Endothelial cell of umbilical vein (primary cell): Measurements from ENCODE around the gene TSN. TPM values are rescaled to one million over a fixed set of nuclear protein-coding genes. Genes with fewer than 3 reads are reported as not detected.

ENCODE experiments used
- BruUV-seq: library from RNA; stranded (reverse); fragments of 400-500 nt; replicated peaks from 2 replicates; lab custom pipeline; 2021; lab: Mats Ljungman, UMichigan
- CTCF ChIA-PET: fragments of 300-600, 350-600 bp; sonication (Branson Sonifier 250); formaldehyde crosslinking; loops from one replicate; lab custom pipeline; 2021; ENCODE audit warnings: antibody characterized with exemption, inconsistent platforms; lab: Charles Lee
- POLR2A ChIA-PET: fragments of 300-600, 350-600 bp; sonication (Branson Sonifier 250); formaldehyde crosslinking; loops from one replicate; lab custom pipeline; 2021; ENCODE audit warnings: antibody characterized with exemption, inconsistent platforms; lab: Charles Lee
- DNase-seq: peaks from one replicate; pipeline ENCODE4 v3.0.0-alpha.2; 2011; ENCODE audit warnings: low read depth, low spot score
- FAIRE-seq: peaks from 2 replicates; lab custom pipeline; 2011; peaks lifted over from hg19 to GRCh38; lab: Jason Lieb, UNC
- H2AFZ ChIP-seq: 2 replicates; pipeline ENCODE4 v1.6.0; 2012; ENCODE audit warnings: low read depth, low read length, control low read depth, inconsistent platforms
- H3K27ac ChIP-seq: 2 replicates; pipeline ENCODE4 v1.5.1; 2011; ENCODE audit warnings: low read depth, mild to moderate bottlenecking, control low read depth, low read length, moderate library complexity; ENCODE audit not compliant: insufficient read depth
- H3K27me3 ChIP-seq, 2 experiments: 2 replicates each; pipeline versions ENCODE4 v1.6.0 to v1.6.1; 2011; ENCODE audit warnings: low read length in 2 of 2, mixed read lengths in 1 of 2; ENCODE audit not compliant: control insufficient read depth in 2 of 2, insufficient read depth in 2 of 2
- H3K36me3 ChIP-seq, 2 experiments: 2 replicates in 1 of 2; 3 replicates in 1 of 2; pipeline ENCODE4 v1.5.1; 2011; ENCODE audit warnings: low read length in 2 of 2, mild to moderate bottlenecking in 1 of 2, moderate library complexity in 1 of 2; ENCODE audit not compliant: control insufficient read depth in 2 of 2, insufficient read depth in 2 of 2; ENCODE audit errors: extremely low read depth in 1 of 2
- H3K4me1 ChIP-seq: 3 replicates; pipeline ENCODE4 v1.5.1; 2011; ENCODE audit warnings: mild to moderate bottlenecking, low read length; ENCODE audit not compliant: control insufficient read depth, insufficient read depth; ENCODE audit errors: extremely low read depth
- H3K4me2 ChIP-seq: 2 replicates; pipeline ENCODE4 v1.6.1; 2011; ENCODE audit warnings: low read length, control low read depth, mixed read lengths; ENCODE audit not compliant: insufficient read depth
- H3K4me3 ChIP-seq, 3 experiments: fragments of 200-600 bp in 1 of 3; sonication (generic), shearing (Covaris generic) in 1 of 3; replicated peaks in 1 of 3; 2 replicates each; pipeline ENCODE4 v1.5.1; 2011 to 2016; ENCODE audit warnings: control low read depth in 3 of 3, low read length in 3 of 3, mild to moderate bottlenecking in 2 of 3, inconsistent platforms in 1 of 3, low read depth in 1 of 3, moderate library complexity in 1 of 3; ENCODE audit not compliant: insufficient read depth in 1 of 3
- H3K79me2 ChIP-seq: 2 replicates; pipeline ENCODE4 v1.6.0; 2012; ENCODE audit warnings: low read length, inconsistent platforms; ENCODE audit not compliant: control insufficient read depth, insufficient read depth
- H3K9ac ChIP-seq: replicated peaks from 2 replicates; pipeline ENCODE3; 2011; ENCODE audit warnings: low read length, control low read depth; ENCODE audit not compliant: insufficient read depth; ENCODE audit errors: extremely low read depth
- H3K9me1 ChIP-seq: replicated peaks from 3 replicates; pipeline ENCODE4 v1.6.0; 2011; ENCODE audit warnings: mild to moderate bottlenecking, low read length; ENCODE audit not compliant: control insufficient read depth, insufficient read depth; ENCODE audit errors: extremely low read depth
- H3K9me3 ChIP-seq: replicated peaks from 2 replicates; pipeline ENCODE4 v1.5.1; 2012; ENCODE audit warnings: low read length, inconsistent platforms; ENCODE audit not compliant: control insufficient read depth, insufficient read depth
- H4K20me1 ChIP-seq: replicated peaks from 2 replicates; pipeline ENCODE3; 2011; ENCODE audit warnings: mild to moderate bottlenecking, low read length; ENCODE audit not compliant: control insufficient read depth, insufficient read depth; ENCODE audit errors: extremely low read depth
- EZH2 ChIP-seq: IDR thresholded peaks from 2 replicates; pipeline ENCODE4 v1.6.1; 2012; ENCODE audit warnings: borderline replicate concordance, low read depth, mild to moderate bottlenecking, moderate library complexity, low read length, inconsistent platforms; ENCODE audit not compliant: severe bottlenecking
- FOS ChIP-seq: IDR thresholded peaks from 2 replicates; pipeline ENCODE4 v1.6.1; 2011; ENCODE audit warnings: mild to moderate bottlenecking, low read length, moderate library complexity, borderline replicate concordance; ENCODE audit not compliant: insufficient read depth
- GATA2 ChIP-seq: IDR thresholded peaks from 2 replicates; pipeline ENCODE4 v1.7.0; 2011; ENCODE audit warnings: low read depth, mild to moderate bottlenecking, moderate library complexity, mixed read lengths, low read length; ENCODE audit not compliant: insufficient read length, insufficient read depth
- JUN ChIP-seq: IDR thresholded peaks from 2 replicates; pipeline ENCODE4 v1.6.1; 2011; ENCODE audit warnings: borderline replicate concordance, low read depth; ENCODE audit not compliant: insufficient read length, insufficient read depth
- MYC ChIP-seq: IDR thresholded peaks from one replicate; pipeline ENCODE4 v1.6.1; 2011; ENCODE audit warnings: mild to moderate bottlenecking, low read depth, low read length
- POLR2A ChIP-seq: IDR thresholded peaks from 2 replicates; pipeline ENCODE4 v1.6.1; 2012; ENCODE audit warnings: low read depth, mild to moderate bottlenecking, control low read depth, low read length
- POLR2AphosphoS5 ChIP-seq: IDR thresholded peaks from 2 replicates; pipeline ENCODE4 v1.6.1; 2012; ENCODE audit warnings: low read depth, mild to moderate bottlenecking, control low read depth, low read length, moderate library complexity; ENCODE audit not compliant: insufficient read depth
- dilution Hi-C: fragments of 300-500 bp; cut with MboI; formaldehyde crosslinking; loops from one replicate; pipeline ENCODE4 v1.15.0; 2019; ENCODE audit warnings: low sequenced_read_pairs; ENCODE audit not compliant: extremely low pct_ligation_motif_present
- intact Hi-C: fragments of 100-400 bp; cut with micrococcal nuclease; formaldehyde crosslinking; loops from one replicate; pipeline ENCODE4 v1.10.0; 2022
- polyA plus RNA-seq, 4 experiments: library from polyadenylated mRNA; depleted of rRNA in 3 of 4; stranded (reverse) in 3 of 4; unstranded in 1 of 4; fragments of >200 nt; gene quantifications; 2 replicates each; pipeline versions ENCODE4 v1.2.1 to v1.2.3, GENCODE V29; 2011 to 2012; ENCODE audit warnings: missing spikeins in 1 of 4
- total RNA-seq: library from RNA; stranded (reverse); gene quantifications from 2 replicates; pipeline ENCODE4 v1.2.3, GENCODE V29; 2021
- TF ChIP-seq, protein P1 (sequence below), 2 donors: IDR thresholded peaks; 1 replicate in 1 of 2; 2 replicates in 1 of 2; pipeline ENCODE4 v1.5.1; 2011; ENCODE audit warnings: low read length in 2 of 2, mild to moderate bottlenecking in 2 of 2, moderate library complexity in 2 of 2, control low read depth in 1 of 2, inconsistent platforms in 1 of 2, low read depth in 1 of 2; ENCODE audit not compliant: insufficient read depth in 1 of 2; ENCODE audit errors: extremely low read depth in 1 of 2
- TF ChIP-seq, protein P2 (sequence below): IDR thresholded peaks from 2 replicates; pipeline ENCODE4 v1.6.1; 2011; ENCODE audit not compliant: insufficient read depth, insufficient read length

TSN gene
- total and polyA plus RNA-seq, 2 donors (not counting 3 experiments of a cell fraction or from before 2014, with no cell fraction given): 33.2 to 76.1 TPM

DNA sequence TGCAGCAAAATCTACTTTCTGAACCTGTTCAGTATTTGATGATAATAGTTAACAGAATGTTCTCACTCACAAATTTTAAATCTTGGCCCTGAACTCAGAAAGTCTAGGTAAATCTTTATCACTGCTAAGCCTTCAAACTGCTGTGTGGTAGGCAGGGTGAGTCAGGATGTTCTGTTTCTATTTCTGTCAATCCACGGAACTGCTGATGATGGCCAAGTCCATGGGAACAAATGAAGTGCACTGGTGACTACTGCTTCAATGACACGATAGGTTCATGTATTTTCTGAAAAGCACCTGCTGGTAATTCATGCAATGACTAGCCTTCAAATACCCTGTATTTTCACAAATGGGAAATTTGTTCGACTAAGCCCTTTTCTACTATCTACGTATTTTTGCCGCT, 33.0 kb upstream of the TSN start:
- intact Hi-C loops: no loop called here
- no peak for FAIRE-seq
- POLR2A ChIA-PET: no interaction called here

DNA sequence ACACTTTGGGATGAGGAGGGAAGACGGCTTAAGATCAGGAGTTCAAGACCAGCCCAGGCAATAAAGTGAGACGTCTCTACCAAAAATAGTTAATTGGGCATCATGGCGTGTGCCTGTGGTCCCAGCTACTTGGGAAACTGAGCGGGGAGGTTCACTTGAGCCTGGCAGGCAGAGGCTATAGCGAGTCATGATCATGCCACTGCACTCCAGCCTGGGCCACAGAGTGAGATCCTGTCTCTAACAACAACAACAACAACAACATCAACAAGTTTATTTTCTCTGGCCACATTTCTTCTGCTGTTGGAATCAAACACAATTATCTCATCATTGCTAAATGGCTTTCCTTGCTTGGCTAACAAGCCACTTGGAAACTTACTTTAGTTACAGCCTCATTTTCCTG, 32.1 kb upstream of the TSN start:
- BruUV-seq: no TSS peak
- no peak overlapping the region for H3K9ac ChIP-seq
- H3K4me2 ChIP-seq: no peak overlapping the region
- no peak overlapping the region for H3K4me3 ChIP-seq
- H3K27me3 ChIP-seq: no peaks in the 10 kb centered on the region
- H3K9me1 ChIP-seq: no peaks in the 10 kb centered on the region
- no peak overlapping the region for H3K27ac ChIP-seq
- CTCF ChIA-PET: no interaction called here
- no peak overlapping the region for H2AFZ ChIP-seq
- DNase-seq (no peak), FAIRE-seq (no peak)
- TF ChIP-seq, protein P1, sequence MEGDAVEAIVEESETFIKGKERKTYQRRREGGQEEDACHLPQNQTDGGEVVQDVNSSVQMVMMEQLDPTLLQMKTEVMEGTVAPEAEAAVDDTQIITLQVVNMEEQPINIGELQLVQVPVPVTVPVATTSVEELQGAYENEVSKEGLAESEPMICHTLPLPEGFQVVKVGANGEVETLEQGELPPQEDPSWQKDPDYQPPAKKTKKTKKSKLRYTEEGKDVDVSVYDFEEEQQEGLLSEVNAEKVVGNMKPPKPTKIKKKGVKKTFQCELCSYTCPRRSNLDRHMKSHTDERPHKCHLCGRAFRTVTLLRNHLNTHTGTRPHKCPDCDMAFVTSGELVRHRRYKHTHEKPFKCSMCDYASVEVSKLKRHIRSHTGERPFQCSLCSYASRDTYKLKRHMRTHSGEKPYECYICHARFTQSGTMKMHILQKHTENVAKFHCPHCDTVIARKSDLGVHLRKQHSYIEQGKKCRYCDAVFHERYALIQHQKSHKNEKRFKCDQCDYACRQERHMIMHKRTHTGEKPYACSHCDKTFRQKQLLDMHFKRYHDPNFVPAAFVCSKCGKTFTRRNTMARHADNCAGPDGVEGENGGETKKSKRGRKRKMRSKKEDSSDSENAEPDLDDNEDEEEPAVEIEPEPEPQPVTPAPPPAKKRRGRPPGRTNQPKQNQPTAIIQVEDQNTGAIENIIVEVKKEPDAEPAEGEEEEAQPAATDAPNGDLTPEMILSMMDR (IDR thresholded peaks at IDR 0.05; ENCODE audit: extremely low read depth in 1 of 2, insufficient read depth in 1 of 2, low read depth in 1 of 2, low read length in 2 of 2): no peak
- no peak for TF ChIP-seq FOS
- TF ChIP-seq POLR2A: no peak
- no peak for TF ChIP-seq MYC
- no peak for TF ChIP-seq JUN
- TF ChIP-seq, protein P2, sequence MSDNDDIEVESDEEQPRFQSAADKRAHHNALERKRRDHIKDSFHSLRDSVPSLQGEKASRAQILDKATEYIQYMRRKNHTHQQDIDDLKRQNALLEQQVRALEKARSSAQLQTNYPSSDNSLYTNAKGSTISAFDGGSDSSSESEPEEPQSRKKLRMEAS: no peak
- TF ChIP-seq EZH2: no peak
- no peak for TF ChIP-seq GATA2
- TF ChIP-seq POLR2AphosphoS5: no peak
- H3K9me3 ChIP-seq: no peaks in the 10 kb centered on the region
- H3K79me2 ChIP-seq: no peaks in the 10 kb centered on the region
- peaks cover 0 to 5% of the 10 kb centered on the region in 2 experiments for H3K36me3 ChIP-seq
- dilution Hi-C loops: no loop called here
- H4K20me1 ChIP-seq: no peaks in the 10 kb centered on the region
- POLR2A ChIA-PET: no interaction called here
- no peaks in the 10 kb centered on the region for H3K4me1 ChIP-seq
- intact Hi-C loops: no loop called here

More for the DNA sequence above, 33.0 kb upstream of the TSN start:
- DNase-seq: no peak
- Histone ChIP-seq H3K9ac (no peak overlapping the region), H3K36me3 (peaks cover 0 to 4% of the 10 kb centered on the region in 2 experiments), H3K4me2 (no peak overlapping the region), H4K20me1 (no peaks in the 10 kb centered on the region), H3K27ac (no peak overlapping the region), H2AFZ (no peak overlapping the region), H3K79me2 (no peaks in the 10 kb centered on the region), H3K4me1 (no peaks in the 10 kb centered on the region), H3K4me3 (no peak overlapping the region), H3K27me3 (no peaks in the 10 kb centered on the region), H3K9me1 (no peaks in the 10 kb centered on the region), H3K9me3 (no peaks in the 10 kb centered on the region)
- BruUV-seq: no TSS peak
- dilution Hi-C loops: no loop called here
- TF ChIP-seq, protein P1 (IDR thresholded peaks at IDR 0.05; ENCODE audit: extremely low read depth in 1 of 2, insufficient read depth in 1 of 2, low read depth in 1 of 2, low read length in 2 of 2): no peak
- no peak for TF ChIP-seq POLR2AphosphoS5
- TF ChIP-seq GATA2: no peak
- no peak for TF ChIP-seq POLR2A
- TF ChIP-seq FOS: no peak
- CTCF ChIA-PET: interaction anchor here (1.3 kb wide), 1 partner anchor 627 kb away, joined by 3 read pairs; no protein-coding TSS in a partner anchor
